ENCODE results near the gene ELFN1. TPM values are rescaled to one million over a fixed set of nuclear protein-coding genes. Genes with fewer than 3 reads are reported as not detected.
"Not testable (repeated sequence)": the region's sequence is repeated elsewhere in the genome, so short reads cannot be mapped to it uniquely, and the experiment has no call there.

The ELFN1 gene
- polyA plus RNA-seq, 1 donor from 2014 or later = 0.54 TPM

- Mint-ChIP-seq H3K4me3 (peak overlapping the region; percentile 80 to 92 (median 84)), H3K27me3 (peaks cover 17% of the 10 kb centered on the region), H3K36me3 (peaks cover 3% of the 10 kb centered on the region), H3K4me1 (peaks cover 10 to 24% (median 22%) of the 10 kb centered on the region in 3 donors), H3K9me3 (peaks cover 0 to 1% (median 0%) of the 10 kb centered on the region in 3 donors), H3K27ac (peak overlapping the region in 2 of 3 donors; percentile 74 to 84)
Observed at GRCh38 chr7:1752771-1753563, 82.9 kb downstream of the ELFN1 start.

- peak overlapping the region; percentile 80 to 92 (median 84) for H3K4me3 Mint-ChIP-seq
- H3K9me3 Mint-ChIP-seq = peaks cover 0 to 1% (median 0%) of the 10 kb centered on the region in 3 donors
- H3K4me1 Mint-ChIP-seq = peaks cover 10 to 24% (median 22%) of the 10 kb centered on the region in 3 donors
- peaks cover 3% of the 10 kb centered on the region for H3K36me3 Mint-ChIP-seq
- peaks cover 17% of the 10 kb centered on the region for H3K27me3 Mint-ChIP-seq
- peak overlapping the region in 2 of 3 donors; percentile 74 to 84 for H3K27ac Mint-ChIP-seq
Observed at GRCh38 chr7:1753564-1753867, 83.4 kb downstream of the ELFN1 start.

GRCh38 chr7:1754345-1754908 is 84.3 kb downstream of the ELFN1 start:
- peak overlapping the region in 1 of 3 donors; percentile 89 for H3K27ac Mint-ChIP-seq
- H3K4me1 Mint-ChIP-seq = peaks cover 10 to 24% (median 24%) of the 10 kb centered on the region in 3 donors
- peaks cover 3% of the 10 kb centered on the region for H3K36me3 Mint-ChIP-seq
- H3K27me3 Mint-ChIP-seq = peaks cover 17% of the 10 kb centered on the region
- peaks cover 0 to 1% (median 0%) of the 10 kb centered on the region in 3 donors for H3K9me3 Mint-ChIP-seq
- peak overlapping the region; percentile 36 to 81 (median 57) for H3K4me3 Mint-ChIP-seq

GRCh38 chr7:1755783-1756625 is 85.9 kb downstream of the ELFN1 start:
- Mint-ChIP-seq H3K36me3 (peaks cover 3% of the 10 kb centered on the region), H3K9me3 (peaks cover 0 to 1% (median under 1%) of the 10 kb centered on the region in 3 donors), H3K4me1 (peaks cover 10 to 24% (median 24%) of the 10 kb centered on the region in 3 donors), H3K27ac (no peak overlapping the region), H3K4me3 (peak overlapping the region in 2 of 4 donors; percentile 4 to 60), H3K27me3 (peaks cover 16% of the 10 kb centered on the region)

GRCh38 chr7:1757601-1758000 is 87.5 kb downstream of the ELFN1 start:
- peaks cover 3% of the 10 kb centered on the region for H3K36me3 Mint-ChIP-seq
- H3K9me3 Mint-ChIP-seq = peaks cover 2 to 5% (median 2%) of the 10 kb centered on the region in 3 donors
- H3K4me1 Mint-ChIP-seq = peaks cover 14 to 24% (median 24%) of the 10 kb centered on the region in 3 donors
- peak overlapping the region in 1 of 4 donors; percentile 35 for H3K4me3 Mint-ChIP-seq
- H3K27me3 Mint-ChIP-seq = peaks cover 16% of the 10 kb centered on the region
- no peak overlapping the region for H3K27ac Mint-ChIP-seq

- no peak overlapping the region for H3K27ac Mint-ChIP-seq
- peaks cover 3% of the 10 kb centered on the region for H3K36me3 Mint-ChIP-seq
- H3K4me1 Mint-ChIP-seq = peaks cover 8 to 19% (median 19%) of the 10 kb centered on the region in 3 donors
Observed at GRCh38 chr7:1758028-1758858, 88.2 kb downstream of the ELFN1 start.

GRCh38 chr7:1758859-1759521 is 88.9 kb downstream of the ELFN1 start:
- Mint-ChIP-seq H3K36me3 (no peaks in the 10 kb centered on the region), H3K4me1 (peaks cover 4 to 16% (median 15%) of the 10 kb centered on the region in 3 donors), H3K27me3 (peaks cover 16% of the 10 kb centered on the region), H3K4me3 (no peak overlapping the region), H3K9me3 (peaks cover 1 to 5% (median 2%) of the 10 kb centered on the region in 3 donors), H3K27ac (no peak overlapping the region)

More at GRCh38 chr7:1758028-1758858, 88.2 kb downstream of the ELFN1 start:
- peaks cover 2 to 5% (median 2%) of the 10 kb centered on the region in 3 donors for H3K9me3 Mint-ChIP-seq
- H3K27me3 Mint-ChIP-seq = peaks cover 16% of the 10 kb centered on the region
- H3K4me3 Mint-ChIP-seq = no peak overlapping the region

GRCh38 chr7:1761097-1761496 is 91.0 kb downstream of the ELFN1 start:
- H3K27ac Mint-ChIP-seq = no peak overlapping the region
- H3K4me3 Mint-ChIP-seq = no peak overlapping the region
- peaks cover 12% of the 10 kb centered on the region for H3K27me3 Mint-ChIP-seq
- no peaks in the 10 kb centered on the region for H3K36me3 Mint-ChIP-seq
- peaks cover 4 to 9% (median 6%) of the 10 kb centered on the region in 3 donors for H3K4me1 Mint-ChIP-seq
- peaks cover 1 to 5% (median 2%) of the 10 kb centered on the region in 3 donors for H3K9me3 Mint-ChIP-seq

GRCh38 chr7:1761774-1762173 is 91.7 kb downstream of the ELFN1 start:
- H3K36me3 Mint-ChIP-seq = no peaks in the 10 kb centered on the region
- H3K27me3 Mint-ChIP-seq = peaks cover 10% of the 10 kb centered on the region
- H3K4me1 Mint-ChIP-seq = peaks cover 2 to 4% (median 4%) of the 10 kb centered on the region in 3 donors
- H3K4me3 Mint-ChIP-seq = no peak overlapping the region
- H3K27ac Mint-ChIP-seq = no peak overlapping the region
- peaks cover 1 to 5% (median 2%) of the 10 kb centered on the region in 3 donors for H3K9me3 Mint-ChIP-seq

GRCh38 chr7:1762238-1762945 is 92.3 kb downstream of the ELFN1 start:
- no peak overlapping the region for H3K27ac Mint-ChIP-seq
- H3K4me3 Mint-ChIP-seq = no peak overlapping the region

GRCh38 chr7:1763033-1763432 is 93.0 kb downstream of the ELFN1 start:
- Mint-ChIP-seq H3K36me3 (no peaks in the 10 kb centered on the region), H3K27me3 (peaks cover 2% of the 10 kb centered on the region), H3K27ac (no peak overlapping the region), H3K4me1 (peaks cover 0 to 4% (median 2%) of the 10 kb centered on the region in 3 donors), H3K4me3 (no peak overlapping the region), H3K9me3 (peaks cover 1 to 5% (median 2%) of the 10 kb centered on the region in 3 donors)

More at GRCh38 chr7:1762238-1762945, 92.3 kb downstream of the ELFN1 start:
- H3K4me1 Mint-ChIP-seq = peaks cover 0 to 4% (median 2%) of the 10 kb centered on the region in 3 donors
- H3K27me3 Mint-ChIP-seq = peaks cover 4% of the 10 kb centered on the region
- no peaks in the 10 kb centered on the region for H3K36me3 Mint-ChIP-seq
- peaks cover 1 to 5% (median 2%) of the 10 kb centered on the region in 3 donors for H3K9me3 Mint-ChIP-seq

GRCh38 chr7:1763911-1764310 is 93.8 kb downstream of the ELFN1 start:
- H3K27ac Mint-ChIP-seq, H3K4me3 Mint-ChIP-seq, H3K9me3 Mint-ChIP-seq, H3K4me1 Mint-ChIP-seq, H3K27me3 Mint-ChIP-seq, H3K36me3 Mint-ChIP-seq: not testable (repeated sequence)

- no peaks in the 10 kb centered on the region for H3K36me3 Mint-ChIP-seq
- H3K4me3 Mint-ChIP-seq = no peak overlapping the region
- H3K4me1 Mint-ChIP-seq = peaks cover 0 to 4% (median 0%) of the 10 kb centered on the region in 3 donors
- H3K27ac Mint-ChIP-seq = no peak overlapping the region
- peaks cover 1 to 6% (median 5%) of the 10 kb centered on the region in 3 donors for H3K9me3 Mint-ChIP-seq
- no peaks in the 10 kb centered on the region for H3K27me3 Mint-ChIP-seq
Observed at GRCh38 chr7:1765336-1765735, 95.3 kb downstream of the ELFN1 start.
